B cell (primary cell): Measurements from ENCODE around the gene CTCF. TPM values are rescaled to one million over a fixed set of nuclear protein-coding genes. Genes with fewer than 3 reads are reported as not detected.

Experiments
- ATAC-seq: fragments of 200-7000 bp; cut with Tn5 transposase; one replicate; pipeline ENCODE4 v1.10.0; 2021; ENCODE audit warnings: low read depth, mild to moderate bottlenecking, moderate number of reproducible peaks, moderate library complexity
- CTCF ChIA-PET: fragments of 350-600 bp; sonication (Branson Sonifier 250); formaldehyde crosslinking; loops from one replicate; lab custom pipeline; 2021; ENCODE audit warnings: antibody characterized with exemption, inconsistent platforms; lab: Charles Lee
- POLR2A ChIA-PET: fragments of 350-600 bp; sonication (Branson Sonifier 250); formaldehyde crosslinking; loops from one replicate; lab custom pipeline; 2021; ENCODE audit warnings: antibody characterized with exemption; lab: Charles Lee
- DNase-seq: peaks from one replicate; pipeline ENCODE4 v3.0.0; 2013
- H2AFZ ChIP-seq: 2 replicates; pipeline ENCODE4 v1.6.1; 2012; ENCODE audit warnings: mild to moderate bottlenecking, low read depth, low read length; ENCODE audit not compliant: insufficient read depth, poor library complexity, severe bottlenecking
- H3K27ac ChIP-seq, 2 donors: 1 replicate in 1 of 2; 2 replicates in 1 of 2; pipeline ENCODE4 v1.5.1; 2012 to 2013; ENCODE audit warnings: low read length in 2 of 2, mild to moderate bottlenecking in 2 of 2, moderate library complexity in 1 of 2
- H3K27me3 ChIP-seq, 4 experiments: fragments of 200-600 bp in 1 of 4; sonication (generic) in 1 of 4; replicated peaks in 1 of 4; 1 replicate in 2 of 4; 2 replicates in 2 of 4; pipeline versions ENCODE4 v1.6.1 to v1.7.0; 2013 to 2016; ENCODE audit warnings: low read length in 3 of 4, mild to moderate bottlenecking in 2 of 4, mixed read lengths in 1 of 4, moderate library complexity in 1 of 4; ENCODE audit not compliant: insufficient read depth in 4 of 4, control insufficient read depth in 3 of 4; ENCODE audit errors: control extremely low read depth in 1 of 4
- H3K36me3 ChIP-seq, 2 experiments: replicated peaks in 1 of 2; 1 replicate in 1 of 2; 2 replicates in 1 of 2; pipeline versions ENCODE4 v1.6.1 to v1.7.1; 2013; ENCODE audit warnings: low read length in 1 of 2; ENCODE audit not compliant: insufficient read depth in 2 of 2, control insufficient read depth in 1 of 2; ENCODE audit errors: control extremely low read depth in 1 of 2, extremely low read depth in 1 of 2
- H3K4me1 ChIP-seq, 2 donors: fragments of 200-600 bp in 1 of 2; sonication (generic) in 1 of 2; 1 replicate in 1 of 2; 2 replicates in 1 of 2; pipeline versions ENCODE4 v1.5.1 to v1.6.1; 2013 to 2017; ENCODE audit warnings: low read length in 2 of 2; ENCODE audit not compliant: control insufficient read depth in 2 of 2, insufficient read depth in 2 of 2
- H3K4me2 ChIP-seq: replicated peaks from 2 replicates; pipeline ENCODE3; 2012; ENCODE audit warnings: mild to moderate bottlenecking, low read depth, low read length; ENCODE audit not compliant: poor library complexity, severe bottlenecking
- H3K4me3 ChIP-seq, 5 experiments: fragments of 200-600 bp in 1 of 5; sonication (generic) in 1 of 5; 1 replicate in 3 of 5; 2 replicates in 2 of 5; pipeline versions ENCODE4 v1.5.1 to v1.7.0; 2011 to 2016; ENCODE audit warnings: low read length in 4 of 5, mild to moderate bottlenecking in 4 of 5, low read depth in 2 of 5, control low read depth in 1 of 5, moderate library complexity in 1 of 5; ENCODE audit not compliant: insufficient read depth in 1 of 5; ENCODE audit errors: control extremely low read depth in 1 of 5, extremely low read depth in 1 of 5
- H3K79me2 ChIP-seq: fragments of 200-600 bp; sonication (generic); one replicate; pipeline ENCODE4 v1.6.0; 2016; ENCODE audit warnings: low read length; ENCODE audit not compliant: control insufficient read depth, insufficient read depth
- H3K9ac ChIP-seq: fragments of 200-600 bp; sonication (generic); 2 replicates; pipeline ENCODE4 v1.6.1; 2017; ENCODE audit warnings: mild to moderate bottlenecking, low read length, moderate library complexity
- H3K9me3 ChIP-seq, 3 donors: one replicate each; pipeline versions ENCODE4 v1.6.1 to v1.7.1; 2013; ENCODE audit warnings: low read length in 2 of 3; ENCODE audit not compliant: control insufficient read depth in 2 of 3, insufficient read depth in 1 of 3; ENCODE audit errors: control extremely low read depth in 1 of 3
- H4K20me1 ChIP-seq: 2 replicates; pipeline ENCODE4 v1.6.0; 2012; ENCODE audit warnings: mild to moderate bottlenecking, low read length; ENCODE audit not compliant: insufficient read depth, control insufficient read depth, poor library complexity, severe bottlenecking
- H3K27ac Mint-ChIP-seq: one replicate; pipeline ENCODE4 v1.8.0; 2021; ENCODE audit warnings: mixed read lengths
- H3K27me3 Mint-ChIP-seq: one replicate; pipeline ENCODE4 v1.8.0; 2021; ENCODE audit warnings: mixed read lengths
- H3K4me1 Mint-ChIP-seq: one replicate; pipeline ENCODE4 v1.8.0; 2021; ENCODE audit warnings: mixed read lengths
- H3K4me3 Mint-ChIP-seq: one replicate; pipeline ENCODE4 v1.8.0; 2021; ENCODE audit warnings: mixed read lengths
- H3K9me3 Mint-ChIP-seq: one replicate; pipeline ENCODE4 v1.8.0; 2022; ENCODE audit warnings: mixed read lengths; ENCODE audit not compliant: insufficient read depth
- CTCF ChIP-seq: fragments of 200-600 bp; IDR thresholded peaks from one replicate; pipeline ENCODE4 v1.8.0; 2022; ENCODE audit warnings: antibody characterized with exemption, mild to moderate bottlenecking
- EZH2 ChIP-seq: IDR thresholded peaks from 2 replicates; pipeline ENCODE4 v1.6.1; 2012; ENCODE audit warnings: borderline replicate concordance, low read depth, mild to moderate bottlenecking, moderate library complexity, low read length; ENCODE audit not compliant: insufficient read depth, poor library complexity, severe bottlenecking
- WGBS: methylation state at CpG from one replicate; pipeline ENCODE4 v1.1.5; 2013; ENCODE audit warnings: missing lambda C conversion rate; ENCODE audit not compliant: insufficient coverage; 5-methylcytosine and 5-hydroxymethylcytosine counted together
- intact Hi-C: fragments of 100-400 bp; cut with micrococcal nuclease; formaldehyde crosslinking; loops from one replicate; pipeline ENCODE4 v1.10.0; 2022
- polyA plus RNA-seq: library from polyadenylated mRNA; depleted of rRNA; stranded (reverse); fragments of >200 nt; gene quantifications from 2 replicates; pipeline ENCODE4 v1.2.3, GENCODE V29; 2012
- total RNA-seq, 2 donors: library from RNA; stranded (reverse); fragments of 120-200 nt in 1 of 2; gene quantifications; 1 replicate in 1 of 2; 2 replicates in 1 of 2; pipeline versions ENCODE4 v1.2.3 to v1.2.4, GENCODE V29; 2013 to 2022

CTCF gene
- total and polyA plus RNA-seq, 2 donors (not counting 1 experiment from before 2014, with no cell fraction given): 42.7 to 78.4 TPM

- no peaks in the 10 kb centered on the region for H3K27me3 Mint-ChIP-seq
- Histone ChIP-seq H3K4me1 (peaks cover 12 to 20% of the 10 kb centered on the region in 2 donors), H4K20me1 (peaks cover 38% of the 10 kb centered on the region), H3K9ac (no peak overlapping the region), H3K27me3 (no peaks in the 10 kb centered on the region), H3K27ac (no peak overlapping the region), H3K79me2 (peaks cover 62% of the 10 kb centered on the region), H2AFZ (no peak overlapping the region), H3K36me3 (peaks cover 0 to 55% of the 10 kb centered on the region in 2 experiments), H3K9me3 (no peaks in the 10 kb centered on the region), H3K4me3 (no peak overlapping the region), H3K4me2 (no peak overlapping the region)
- WGBS: 97% methylated on average over 56 of the region's 65 CpGs
- ATAC-seq (no peak), DNase-seq (no peak)
- TF ChIP-seq EZH2: no peak
- no peak for TF ChIP-seq CTCF
- CTCF ChIA-PET: interaction anchor here (0.7 to 8.4 kb wide), 4 partner anchors 86 to 234 kb away, joined by 4 to 220 read pairs (median 6); partner anchors contain the start of gene CTCF
- POLR2A ChIA-PET: interaction anchor here (1.1 to 1.8 kb wide), 2 partner anchors 10 to 86 kb away, joined by 3 to 6 read pairs; no protein-coding TSS in a partner anchor
- no peaks in the 10 kb centered on the region for H3K9me3 Mint-ChIP-seq
- peaks cover 20% of the 10 kb centered on the region for H3K4me1 Mint-ChIP-seq
- no peak overlapping the region for H3K4me3 Mint-ChIP-seq
- no peak overlapping the region for H3K27ac Mint-ChIP-seq
- intact Hi-C loops: no loop called here
These were observed 85.9 kb downstream of the CTCF start for GRCh38 chr16:67648088-67648763.
